Measurements from ENCODE around the gene ZNF799. TPM values are rescaled to one million over a fixed set of nuclear protein-coding genes. Genes with fewer than 3 reads are reported as not detected.

The ZNF799 gene
- 1.3 to 1.6 TPM (median 1.3 TPM) in 5 replicates for total RNA-seq (2022; extraction: Qiagen RNA extraction)

GRCh38 chr19:12400633-12401502 lies at the start of gene ZNF799:
ZNF799 (minus strand) TSS chr19:12401271; CDS start chr19:12401070, 201 bp downstream.

GRCh38 chr19:12440541-12441316 lies 39.7 kb upstream of the ZNF799 start, which contains the start of gene ZNF443:
ZNF443 (minus strand) TSS chr19:12441021; CDS start chr19:12440914, 107 bp downstream.

GRCh38 chr19:12365236-12366162 lies 35.6 kb downstream of the ZNF799 start, which contains the start of gene ZNF442:
ZNF442 (minus strand) TSS chr19:12365683; CDS start chr19:12363631, 2,052 bp downstream.

Other genes starting within 250 kb of the ZNF799 start
- not detected in 5 replicates for gene ZNF625, start 244.5 kb downstream of the ZNF799 start, total RNA-seq (2022; extraction: Qiagen RNA extraction)
- 1.3 to 1.6 TPM (median 1.5 TPM) in 5 replicates for gene ZNF136, start 238.2 kb downstream of the ZNF799 start, total RNA-seq (2022; extraction: Qiagen RNA extraction)
- 0.67 to 0.88 TPM (median 0.83 TPM) in 5 replicates for gene ZNF44, start 106.4 kb downstream of the ZNF799 start, total RNA-seq (2022; extraction: Qiagen RNA extraction)
- not detected in 5 replicates for gene ZNF563, start 67.6 kb downstream of the ZNF799 start, total RNA-seq (2022; extraction: Qiagen RNA extraction)
- gene ZNF442, start 35.6 kb downstream of the ZNF799 start, total RNA-seq (2022; extraction: Qiagen RNA extraction) = not detected in 5 replicates
- gene ZNF443, start 39.8 kb upstream of the ZNF799 start, total RNA-seq (2022; extraction: Qiagen RNA extraction) = 0.79 to 1.3 TPM (median 1.1 TPM) in 5 replicates
- 0.02 TPM in 1 of 5 replicates, not detected in the others for gene ZNF709, start 83.5 kb upstream of the ZNF799 start, total RNA-seq (2022; extraction: Qiagen RNA extraction)
- gene ZNF564, start 150.2 kb upstream of the ZNF799 start, total RNA-seq (2022; extraction: Qiagen RNA extraction) = 1.6 to 2.0 TPM (median 1.8 TPM) in 5 replicates
- 0.65 to 1.1 TPM (median 0.98 TPM) in 5 replicates for gene ZNF490, start 209.5 kb upstream of the ZNF799 start, total RNA-seq (2022; extraction: Qiagen RNA extraction)
- 4.9 to 7.1 TPM (median 5.5 TPM) in 5 replicates for gene ZNF791, start 209.6 kb upstream of the ZNF799 start, total RNA-seq (2022; extraction: Qiagen RNA extraction)

All from A549 treated with dexamethasone at 1 μM for 4 hours (cell line).